ENCODE data around the gene KRTAP5-4.
"Not testable (repeated sequence)": the region's sequence is repeated elsewhere in the genome, so short reads cannot be mapped to it uniquely, and the experiment has no call there.

The KRTAP5-4 gene

GRCh38 chr11:1600626-1601025 is 21.3 kb downstream of the KRTAP5-4 start:
- DNase-seq (ENCODE audit: low read depth): no peak

- no peak for DNase-seq (ENCODE audit: low read depth)
These were observed 23.1 kb downstream of the KRTAP5-4 start for GRCh38 chr11:1598816-1599215.

GRCh38 chr11:1598406-1598805 is 23.5 kb downstream of the KRTAP5-4 start:
- DNase-seq (ENCODE audit: low read depth): not testable (repeated sequence)

GRCh38 chr11:1597994-1598380 is 24.0 kb downstream of the KRTAP5-4 start, which contains the start of gene KRTAP5-2:
Gene KRTAP5-2 (minus strand): TSS chr11:1598294. CDS start chr11:1598250, 44 bp downstream.
- no peak for DNase-seq (ENCODE audit: low read depth)

GRCh38 chr11:1597331-1597993 is 24.5 kb downstream of the KRTAP5-4 start:
- no peak for DNase-seq (ENCODE audit: low read depth)

- not testable (repeated sequence) for DNase-seq (ENCODE audit: low read depth)
These were observed 25.3 kb downstream of the KRTAP5-4 start for GRCh38 chr11:1596576-1597121.

GRCh38 chr11:1595994-1596575 is 25.9 kb downstream of the KRTAP5-4 start:
- not testable (repeated sequence) for DNase-seq (ENCODE audit: low read depth)

- DNase-seq (ENCODE audit: low read depth): no peak
These were observed 29.3 kb downstream of the KRTAP5-4 start for GRCh38 chr11:1592628-1593027.

GRCh38 chr11:1589996-1590395 is 31.9 kb downstream of the KRTAP5-4 start:
- no peak for DNase-seq (ENCODE audit: low read depth)

- DNase-seq (ENCODE audit: low read depth): not testable (repeated sequence)
These were observed 32.6 kb downstream of the KRTAP5-4 start for GRCh38 chr11:1589191-1589963.

- no peak for DNase-seq (ENCODE audit: low read depth)
These were observed 35.2 kb downstream of the KRTAP5-4 start for GRCh38 chr11:1586699-1587098.

GRCh38 chr11:1584661-1585370 is 37.1 kb downstream of the KRTAP5-4 start, which contains the start of gene KRTAP5-1:
Gene KRTAP5-1 (minus strand): TSS chr11:1585283. CDS start chr11:1585249, 34 bp downstream.
- DNase-seq (ENCODE audit: low read depth): not testable (repeated sequence)

- not testable (repeated sequence) for DNase-seq (ENCODE audit: low read depth)
These were observed 39.0 kb downstream of the KRTAP5-4 start for GRCh38 chr11:1582909-1583308.

GRCh38 chr11:1581976-1582375 is 40.0 kb downstream of the KRTAP5-4 start:
- DNase-seq (ENCODE audit: low read depth): no peak

- no peak for DNase-seq (ENCODE audit: low read depth)
These were observed 45.1 kb downstream of the KRTAP5-4 start for GRCh38 chr11:1576825-1577224.

GRCh38 chr11:1575756-1576155 is 46.2 kb downstream of the KRTAP5-4 start:
- DNase-seq (ENCODE audit: low read depth): not testable (repeated sequence)

GRCh38 chr11:1574933-1575242 is 47.0 kb downstream of the KRTAP5-4 start:
- DNase-seq (ENCODE audit: low read depth): no peak

GRCh38 chr11:1574238-1574932 is 47.6 kb downstream of the KRTAP5-4 start:
- no peak for DNase-seq (ENCODE audit: low read depth)

- DNase-seq (ENCODE audit: low read depth): no peak
These were observed 48.1 kb downstream of the KRTAP5-4 start for GRCh38 chr11:1573903-1574237.

- no peak for DNase-seq (ENCODE audit: low read depth)
These were observed 48.6 kb downstream of the KRTAP5-4 start for GRCh38 chr11:1573077-1573902.

Measured in activated T-helper 1 cell treated with Interleukin-2 at 50 U/mL for 16 hours (primary cell).